Parathyroid adenoma (tissue), 2 donors: Measurements from ENCODE around the gene EVL.

ENCODE experiments used
- H2AFZ ChIP-seq: fragments of 300-600 bp; sonication (generic); one replicate; pipeline ENCODE4 v1.7.0; 2017; ENCODE audit warnings: antibody characterized with exemption, mild to moderate bottlenecking
- H3K27ac ChIP-seq: fragments of 300-600 bp; sonication (generic); one replicate; pipeline ENCODE4 v1.7.0; 2017
- H3K27me3 ChIP-seq: fragments of 300-600 bp; sonication (generic); one replicate; pipeline ENCODE4 v1.7.0; 2017; ENCODE audit warnings: low read length; ENCODE audit not compliant: control insufficient read depth, insufficient read depth
- H3K36me3 ChIP-seq: fragments of 300-600 bp; sonication (generic); one replicate; pipeline ENCODE4 v1.7.0; 2017; ENCODE audit warnings: low read length; ENCODE audit not compliant: control insufficient read depth, insufficient read depth
- H3K4me1 ChIP-seq: fragments of 300-600 bp; sonication (generic); one replicate; pipeline ENCODE4 v1.7.0; 2017; ENCODE audit warnings: control low read depth
- H3K4me2 ChIP-seq: fragments of 300-600 bp; sonication (generic); one replicate; pipeline ENCODE4 v1.7.0; 2017; ENCODE audit warnings: low read length
- H3K4me3 ChIP-seq: fragments of 300-600 bp; sonication (generic); one replicate; pipeline ENCODE4 v1.7.0; 2017; ENCODE audit warnings: low read depth, low read length
- H3K79me2 ChIP-seq: fragments of 300-600 bp; sonication (generic); one replicate; pipeline ENCODE4 v1.7.0; 2017; ENCODE audit warnings: control low read depth
- H3K9ac ChIP-seq: fragments of 300-600 bp; sonication (generic); one replicate; pipeline ENCODE4 v1.7.0; 2017; ENCODE audit warnings: mild to moderate bottlenecking
- H3K9me3 ChIP-seq: fragments of 300-600 bp; sonication (generic); one replicate; pipeline ENCODE4 v1.7.0; 2017; ENCODE audit warnings: low read length; ENCODE audit not compliant: control insufficient read depth
- CTCF ChIP-seq: fragments of 300-600 bp; sonication (generic); IDR thresholded peaks from one replicate; pipeline ENCODE4 v1.7.0; 2017; ENCODE audit warnings: antibody characterized with exemption, mild to moderate bottlenecking
- donor health status: primary hyperparathyroidism.

Gene EVL

GRCh38 chr14:100147691-100148464 is 82.7 kb downstream of the EVL start:
- Histone ChIP-seq H3K79me2 (no peaks in the 10 kb centered on the region), H2AFZ (no peak overlapping the region), H3K4me1 (no peaks in the 10 kb centered on the region), H3K4me3 (no peak overlapping the region), H3K9ac (no peak overlapping the region), H3K27me3 (no peaks in the 10 kb centered on the region), H3K4me2 (no peak overlapping the region), H3K27ac (no peak overlapping the region), H3K9me3 (no peaks in the 10 kb centered on the region), H3K36me3 (no peaks in the 10 kb centered on the region)
- TF ChIP-seq CTCF = no peak

- no peaks in the 10 kb centered on the region for H3K4me1 ChIP-seq
- no peak overlapping the region for H3K9ac ChIP-seq
- H3K36me3 ChIP-seq = no peaks in the 10 kb centered on the region
These were observed 83.9 kb downstream of the EVL start for GRCh38 chr14:100148837-100149731.

GRCh38 chr14:100149851-100150611 is 84.8 kb downstream of the EVL start:
- Histone ChIP-seq H3K9me3 (no peaks in the 10 kb centered on the region), H3K27ac (no peak overlapping the region), H3K36me3 (no peaks in the 10 kb centered on the region), H3K4me1 (no peaks in the 10 kb centered on the region), H3K9ac (no peak overlapping the region), H2AFZ (no peak overlapping the region), H3K4me3 (no peak overlapping the region), H3K27me3 (no peaks in the 10 kb centered on the region), H3K79me2 (no peaks in the 10 kb centered on the region), H3K4me2 (no peak overlapping the region)
- no peak for TF ChIP-seq CTCF

More at GRCh38 chr14:100148837-100149731, 83.9 kb downstream of the EVL start:
- Histone ChIP-seq H3K79me2 (no peaks in the 10 kb centered on the region), H3K27me3 (no peaks in the 10 kb centered on the region), H3K27ac (no peak overlapping the region), H2AFZ (no peak overlapping the region), H3K9me3 (no peaks in the 10 kb centered on the region), H3K4me2 (no peak overlapping the region), H3K4me3 (no peak overlapping the region)
- TF ChIP-seq CTCF = no peak

- Histone ChIP-seq H2AFZ (no peak overlapping the region), H3K4me1 (no peaks in the 10 kb centered on the region), H3K27ac (no peak overlapping the region), H3K9ac (no peak overlapping the region), H3K9me3 (no peaks in the 10 kb centered on the region), H3K79me2 (no peaks in the 10 kb centered on the region), H3K4me2 (no peak overlapping the region), H3K27me3 (no peaks in the 10 kb centered on the region), H3K36me3 (no peaks in the 10 kb centered on the region), H3K4me3 (no peak overlapping the region)
- no peak for TF ChIP-seq CTCF
These were observed 85.8 kb downstream of the EVL start for GRCh38 chr14:100150932-100151587.
